GM12874 (cell line): ENCODE data around the gene AFF3.

ENCODE experiments used
- TF ChIP-seq, protein P1 (sequence below): IDR thresholded peaks from 2 replicates; pipeline ENCODE4 v1.5.1; 2011; ENCODE audit warnings: low read depth, mild to moderate bottlenecking, control low read depth, low read length, moderate library complexity; ENCODE audit not compliant: insufficient read depth

The AFF3 gene

DNA sequence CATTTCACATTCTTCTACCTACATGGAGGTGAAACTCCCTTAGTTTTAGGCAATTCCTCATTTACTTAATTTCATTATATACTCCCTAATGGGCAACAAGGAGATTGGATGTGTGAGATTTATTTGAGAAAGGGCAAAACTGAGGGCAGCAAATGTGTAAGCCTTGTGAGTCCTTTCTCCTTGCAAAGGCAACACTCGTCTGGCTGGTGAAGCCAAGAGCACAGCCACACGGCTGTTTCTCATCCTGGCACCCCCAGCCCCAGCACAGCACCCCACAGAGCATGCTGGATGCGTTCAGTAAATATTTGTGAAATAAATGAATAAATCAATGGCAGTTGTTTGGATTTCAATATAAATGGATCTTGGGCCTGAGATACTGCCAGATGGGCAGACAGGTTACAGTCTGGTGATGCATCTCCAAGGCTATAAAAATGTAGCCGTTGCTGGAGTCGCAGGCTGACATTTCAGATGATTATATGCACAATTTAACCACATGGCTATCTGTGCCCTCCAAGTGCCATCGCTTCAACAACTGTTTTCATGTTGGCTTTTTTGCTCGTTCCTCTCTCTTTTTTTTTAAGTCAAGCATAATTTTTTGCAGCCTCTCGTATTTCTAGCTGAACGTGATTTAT, 498.5 kb downstream of the AFF3 start:
- TF ChIP-seq, protein P1, sequence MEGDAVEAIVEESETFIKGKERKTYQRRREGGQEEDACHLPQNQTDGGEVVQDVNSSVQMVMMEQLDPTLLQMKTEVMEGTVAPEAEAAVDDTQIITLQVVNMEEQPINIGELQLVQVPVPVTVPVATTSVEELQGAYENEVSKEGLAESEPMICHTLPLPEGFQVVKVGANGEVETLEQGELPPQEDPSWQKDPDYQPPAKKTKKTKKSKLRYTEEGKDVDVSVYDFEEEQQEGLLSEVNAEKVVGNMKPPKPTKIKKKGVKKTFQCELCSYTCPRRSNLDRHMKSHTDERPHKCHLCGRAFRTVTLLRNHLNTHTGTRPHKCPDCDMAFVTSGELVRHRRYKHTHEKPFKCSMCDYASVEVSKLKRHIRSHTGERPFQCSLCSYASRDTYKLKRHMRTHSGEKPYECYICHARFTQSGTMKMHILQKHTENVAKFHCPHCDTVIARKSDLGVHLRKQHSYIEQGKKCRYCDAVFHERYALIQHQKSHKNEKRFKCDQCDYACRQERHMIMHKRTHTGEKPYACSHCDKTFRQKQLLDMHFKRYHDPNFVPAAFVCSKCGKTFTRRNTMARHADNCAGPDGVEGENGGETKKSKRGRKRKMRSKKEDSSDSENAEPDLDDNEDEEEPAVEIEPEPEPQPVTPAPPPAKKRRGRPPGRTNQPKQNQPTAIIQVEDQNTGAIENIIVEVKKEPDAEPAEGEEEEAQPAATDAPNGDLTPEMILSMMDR = no peak

DNA sequence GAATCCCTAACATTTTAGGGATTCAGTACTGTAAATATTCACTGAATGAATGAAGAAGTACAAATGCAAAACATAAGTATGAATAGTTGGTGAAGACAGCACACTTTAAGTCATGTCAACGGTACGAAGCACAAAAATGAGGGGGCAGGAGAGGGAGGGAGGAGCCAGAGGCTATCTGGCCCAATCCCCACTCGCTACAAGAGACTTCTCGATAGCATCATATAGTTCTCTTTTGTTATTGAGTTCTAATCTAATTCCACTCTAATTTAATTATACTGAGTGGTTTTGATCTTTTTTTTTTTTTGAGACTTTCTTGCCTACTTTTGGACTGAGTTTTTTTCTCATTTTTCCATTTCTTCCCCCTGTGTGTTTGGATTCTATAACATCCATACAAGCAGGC, 500.4 kb downstream of the AFF3 start:
- TF ChIP-seq, protein P1 = no peak

DNA sequence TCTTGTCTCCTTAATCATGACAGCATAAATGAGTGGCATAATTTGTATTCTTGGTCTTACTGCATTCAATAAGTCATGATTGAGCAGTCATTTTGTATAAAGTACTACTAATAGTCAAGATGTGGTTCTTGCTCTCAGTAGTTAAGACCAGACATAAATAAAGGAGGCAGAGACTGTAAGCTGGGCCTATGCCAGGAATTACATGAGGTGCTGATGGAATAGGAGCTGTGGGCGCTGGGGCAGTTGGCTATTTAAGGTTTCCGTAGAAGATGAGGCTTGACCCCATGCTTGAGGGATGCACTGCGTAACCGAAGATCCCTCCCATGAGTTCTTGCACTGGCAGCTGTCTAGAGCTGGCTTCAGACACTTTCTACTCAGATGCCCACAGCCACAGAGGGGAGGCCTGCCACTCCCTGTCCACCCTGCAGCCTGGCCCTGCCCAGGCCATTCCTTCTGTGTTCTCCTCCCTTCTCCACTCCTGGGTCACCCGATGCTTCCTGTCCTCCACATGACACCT, 501.7 kb downstream of the AFF3 start:
- TF ChIP-seq, protein P1 = no peak

- TF ChIP-seq, protein P1 = no peak
Measured at GRCh38 chr2:99638791-99639190, 503.6 kb downstream of the AFF3 start.

GRCh38 chr2:99637159-99637697, 505.2 kb downstream of the AFF3 start:
- TF ChIP-seq, protein P1 = no peak

- TF ChIP-seq, protein P1 = no peak
Measured at GRCh38 chr2:99636144-99637034, 506.0 kb downstream of the AFF3 start.

- TF ChIP-seq, protein P1 = no peak
Measured at GRCh38 chr2:99635710-99636109, 506.7 kb downstream of the AFF3 start.
